NCI-H1417 (cell line): ENCODE data around the gene SAMD11.
A peak's percentile ranks its signal among the peaks of the same experiment; 100 is the strongest.
"Not testable (repeated sequence)": the region's sequence is repeated elsewhere in the genome, so short reads cannot be mapped to it uniquely, and the experiment has no call there.

Experiments
- DNase-seq, 3 experiments: peaks; one replicate each; lab custom pipeline; 2025; lab: John Stamatoyannopoulos, UW

Gene SAMD11

GRCh38 chr1:943545-944340 is 20.0 kb downstream of the SAMD11 start:
- DNase-seq: no peak

GRCh38 chr1:944341-945325 is 20.9 kb downstream of the SAMD11 start:
- DNase-seq: peak in 1 of 3 experiments; percentile 47

- DNase-seq: no peak
These were observed 22.2 kb downstream of the SAMD11 start for GRCh38 chr1:945688-946556.

- DNase-seq: not testable (repeated sequence)
These were observed 23.1 kb downstream of the SAMD11 start for GRCh38 chr1:946811-947210.

GRCh38 chr1:947958-948357 is 24.2 kb downstream of the SAMD11 start:
- DNase-seq: no peak

- no peak for DNase-seq
These were observed 26.5 kb downstream of the SAMD11 start for GRCh38 chr1:950268-950667.

- no peak for DNase-seq
These were observed 27.2 kb downstream of the SAMD11 start for GRCh38 chr1:950881-951280.

- peak in 1 of 3 experiments; percentile 7 for DNase-seq
These were observed 27.6 kb downstream of the SAMD11 start for GRCh38 chr1:951364-951763.

GRCh38 chr1:952201-952600 is 28.5 kb downstream of the SAMD11 start:
- DNase-seq: no peak

GRCh38 chr1:952603-953002 is 28.9 kb downstream of the SAMD11 start:
- no peak for DNase-seq

GRCh38 chr1:953524-954320 is 30.0 kb downstream of the SAMD11 start:
- DNase-seq: no peak

GRCh38 chr1:954927-955326 is 31.2 kb downstream of the SAMD11 start:
- DNase-seq: no peak

- no peak for DNase-seq
These were observed 31.8 kb downstream of the SAMD11 start for GRCh38 chr1:955474-955873.

GRCh38 chr1:956636-957035 is 32.9 kb downstream of the SAMD11 start:
- no peak for DNase-seq

GRCh38 chr1:958823-959730 is 35.4 kb downstream of the SAMD11 start, which contains the start of gene NOC2L:
Gene NOC2L, minus strand, starts transcription at chr1:959256. Its CDS starts 16 bp downstream, at chr1:959240.
- DNase-seq: peak; percentile 85 to 96 (median 89)

- no peak for DNase-seq
These were observed 36.1 kb downstream of the SAMD11 start for GRCh38 chr1:959731-960362.

GRCh38 chr1:960363-961131 is 36.8 kb downstream of the SAMD11 start, which contains the start of gene KLHL17:
Gene KLHL17, plus strand, starts transcription at chr1:960584. Its CDS starts 110 bp downstream, at chr1:960694.
- DNase-seq: peak; percentile 69 to 79 (median 75)

GRCh38 chr1:961132-961669 is 37.5 kb downstream of the SAMD11 start:
- DNase-seq: peak in 1 of 3 experiments; percentile 29
